Stimulated activated CD8-positive, alpha-beta memory T cell treated with anti-CD3 and anti-CD28 coated beads, Interleukin-15, amount 100 ng/mL, for 1 hour (primary cell): Measurements from ENCODE around the gene TTC12.

ENCODE experiments used
- DNase-seq: peaks from one replicate; pipeline ENCODE4 v3.0.0-alpha.2; 2020; ENCODE audit warnings: low read depth

The TTC12 gene, protein sequence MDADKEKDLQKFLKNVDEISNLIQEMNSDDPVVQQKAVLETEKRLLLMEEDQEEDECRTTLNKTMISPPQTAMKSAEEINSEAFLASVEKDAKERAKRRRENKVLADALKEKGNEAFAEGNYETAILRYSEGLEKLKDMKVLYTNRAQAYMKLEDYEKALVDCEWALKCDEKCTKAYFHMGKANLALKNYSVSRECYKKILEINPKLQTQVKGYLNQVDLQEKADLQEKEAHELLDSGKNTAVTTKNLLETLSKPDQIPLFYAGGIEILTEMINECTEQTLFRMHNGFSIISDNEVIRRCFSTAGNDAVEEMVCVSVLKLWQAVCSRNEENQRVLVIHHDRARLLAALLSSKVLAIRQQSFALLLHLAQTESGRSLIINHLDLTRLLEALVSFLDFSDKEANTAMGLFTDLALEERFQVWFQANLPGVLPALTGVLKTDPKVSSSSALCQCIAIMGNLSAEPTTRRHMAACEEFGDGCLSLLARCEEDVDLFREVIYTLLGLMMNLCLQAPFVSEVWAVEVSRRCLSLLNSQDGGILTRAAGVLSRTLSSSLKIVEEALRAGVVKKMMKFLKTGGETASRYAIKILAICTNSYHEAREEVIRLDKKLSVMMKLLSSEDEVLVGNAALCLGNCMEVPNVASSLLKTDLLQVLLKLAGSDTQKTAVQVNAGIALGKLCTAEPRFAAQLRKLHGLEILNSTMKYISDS

DNA sequence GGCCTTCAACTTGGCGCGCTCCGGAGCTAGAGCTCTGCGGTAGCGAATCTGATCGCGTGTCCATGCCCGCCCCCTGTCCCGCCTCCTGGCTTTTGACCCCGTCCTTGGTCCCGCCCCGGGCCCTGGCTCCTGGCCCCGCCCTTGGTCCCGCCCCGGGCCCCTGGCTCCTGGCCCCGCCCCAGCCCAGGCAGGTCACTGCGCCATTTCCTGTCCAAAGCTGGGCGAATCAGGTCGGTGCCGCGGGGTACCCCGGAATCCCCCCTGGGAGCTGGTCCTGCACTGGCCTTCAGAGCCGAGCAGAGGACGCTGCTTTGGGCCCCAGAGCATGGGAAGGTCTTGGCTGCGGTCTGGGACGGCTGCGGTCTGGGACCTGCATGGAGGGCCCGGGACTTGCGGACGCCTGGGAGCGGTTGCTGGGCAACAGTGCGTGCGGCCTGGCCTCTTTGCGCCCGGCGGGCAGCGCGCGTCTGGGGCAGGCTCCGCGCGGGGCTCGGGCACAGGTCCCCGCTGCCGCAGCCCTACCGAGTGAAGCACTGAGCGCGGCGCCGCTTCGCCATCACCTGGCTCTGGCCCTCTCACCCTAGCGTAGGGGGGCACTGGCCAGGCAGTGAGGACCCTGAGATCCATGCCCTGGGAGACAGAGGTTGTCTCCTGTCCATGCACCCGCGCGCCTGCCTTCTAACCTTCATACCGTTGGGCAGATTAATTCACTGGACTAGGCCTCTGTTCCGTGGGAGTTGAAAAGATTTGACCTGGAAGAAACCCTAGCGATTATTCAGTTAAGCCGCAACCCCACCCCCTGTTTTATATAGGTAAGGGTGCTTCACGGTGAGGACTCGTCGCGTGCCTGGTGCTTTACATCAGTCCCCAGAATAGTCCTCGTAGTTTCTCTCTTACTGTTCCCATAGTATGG is at the start of gene TTC12:
Gene TTC12, plus strand, starts transcription at position 195 of the 913 bp plus-strand sequence. CDS start 1,675 bp downstream, outside the sequence.
- peak; percentile 82 for DNase-seq

DNA sequence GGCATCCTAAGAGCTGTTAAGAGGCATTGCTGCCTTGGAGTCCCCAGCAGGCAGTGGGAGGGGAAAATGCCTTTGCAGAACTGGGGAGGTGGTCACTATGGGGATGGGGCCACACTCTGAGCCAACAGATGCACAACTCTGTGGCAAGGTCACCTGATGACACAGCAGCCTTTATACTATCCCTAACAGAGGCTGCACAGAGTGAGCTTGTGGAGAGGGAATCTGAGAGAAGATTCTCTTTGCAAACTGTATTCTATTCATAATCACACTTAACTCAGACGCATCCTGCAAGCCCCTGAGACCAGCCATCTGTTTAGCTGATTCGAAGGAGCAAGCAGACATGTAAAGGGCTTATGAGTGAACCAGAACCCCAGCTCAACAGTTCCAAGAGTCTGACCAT is 49.0 kb upstream of the TTC12 start:
- DNase-seq, result no peak

DNA sequence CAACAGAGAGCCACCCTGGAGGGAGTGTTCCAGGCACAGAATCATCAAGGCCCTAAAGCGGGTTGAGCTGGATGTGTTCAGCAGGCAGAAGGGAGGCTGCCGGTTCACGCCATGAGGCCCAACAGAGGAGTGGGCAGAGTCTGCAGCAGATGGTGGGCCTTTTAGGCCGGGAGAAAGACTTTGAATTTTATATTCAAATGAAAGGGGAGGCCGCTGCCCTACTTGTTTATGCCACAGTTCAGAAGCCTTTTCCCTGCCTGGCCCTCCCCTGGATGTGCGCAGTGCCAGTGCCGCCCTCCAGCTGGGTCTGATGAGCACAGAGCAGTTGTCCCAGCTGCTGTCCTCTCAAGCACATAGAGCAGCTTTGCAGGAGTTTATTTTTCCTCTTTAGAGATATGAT is 46.9 kb upstream of the TTC12 start:
- DNase-seq, result no peak

DNA sequence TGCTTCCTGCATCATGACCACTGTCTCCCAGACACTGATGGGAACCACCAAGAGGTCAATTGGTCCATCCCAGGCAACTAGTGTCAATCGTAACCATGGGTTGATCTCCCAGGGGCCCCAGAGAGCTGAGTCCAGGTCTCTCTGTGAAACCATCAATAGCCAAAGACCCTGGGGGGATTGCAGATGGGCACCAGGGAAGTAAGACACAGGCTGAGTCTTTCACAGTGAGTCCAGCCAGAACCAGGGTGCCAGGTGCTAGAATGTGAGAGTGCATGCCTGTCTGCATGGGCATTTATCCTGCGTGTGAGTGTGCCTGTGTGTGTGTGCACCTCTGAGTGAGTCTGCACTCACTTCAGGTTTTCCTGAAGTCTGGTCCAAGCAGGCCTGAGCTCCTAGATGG is 45.3 kb upstream of the TTC12 start:
- DNase-seq, result no peak

DNA sequence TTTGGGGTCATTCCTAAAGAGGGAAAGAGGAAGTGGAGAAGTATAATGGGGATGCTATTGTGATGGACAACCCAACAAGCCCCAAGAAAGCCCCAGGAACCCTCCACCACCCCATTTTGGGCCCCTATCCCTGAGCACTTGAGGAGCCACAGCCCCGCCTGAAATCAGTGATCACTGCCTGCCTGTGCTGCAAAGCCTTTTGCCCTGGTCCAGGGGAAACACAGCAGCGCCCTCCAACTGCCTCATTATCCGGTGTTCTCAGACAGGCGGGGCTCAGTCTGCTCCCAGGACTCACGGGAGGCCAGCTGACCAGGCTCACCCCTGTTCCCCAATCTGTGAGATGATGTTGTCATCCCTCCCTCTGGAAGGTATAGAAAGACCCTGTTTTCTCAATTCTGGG is 44.7 kb upstream of the TTC12 start:
- no peak for DNase-seq

DNA sequence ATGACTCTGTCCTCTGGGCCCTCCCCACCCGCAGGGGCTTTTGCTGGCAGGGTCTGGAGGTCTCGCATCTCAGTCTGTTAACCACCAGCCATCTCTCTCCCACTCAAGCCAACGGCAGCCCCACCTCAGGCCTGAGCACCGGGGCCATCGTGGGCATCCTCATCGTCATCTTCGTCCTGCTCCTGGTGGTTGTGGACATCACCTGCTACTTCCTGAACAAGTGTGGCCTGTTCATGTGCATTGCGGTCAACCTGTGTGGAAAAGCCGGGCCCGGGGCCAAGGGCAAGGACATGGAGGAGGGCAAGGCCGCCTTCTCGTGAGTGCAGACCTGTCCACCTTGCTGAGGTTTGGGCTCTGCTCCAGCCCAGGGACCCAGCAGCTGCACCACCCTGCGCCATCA is 44.3 kb upstream of the TTC12 start:
- DNase-seq, result no peak

DNA sequence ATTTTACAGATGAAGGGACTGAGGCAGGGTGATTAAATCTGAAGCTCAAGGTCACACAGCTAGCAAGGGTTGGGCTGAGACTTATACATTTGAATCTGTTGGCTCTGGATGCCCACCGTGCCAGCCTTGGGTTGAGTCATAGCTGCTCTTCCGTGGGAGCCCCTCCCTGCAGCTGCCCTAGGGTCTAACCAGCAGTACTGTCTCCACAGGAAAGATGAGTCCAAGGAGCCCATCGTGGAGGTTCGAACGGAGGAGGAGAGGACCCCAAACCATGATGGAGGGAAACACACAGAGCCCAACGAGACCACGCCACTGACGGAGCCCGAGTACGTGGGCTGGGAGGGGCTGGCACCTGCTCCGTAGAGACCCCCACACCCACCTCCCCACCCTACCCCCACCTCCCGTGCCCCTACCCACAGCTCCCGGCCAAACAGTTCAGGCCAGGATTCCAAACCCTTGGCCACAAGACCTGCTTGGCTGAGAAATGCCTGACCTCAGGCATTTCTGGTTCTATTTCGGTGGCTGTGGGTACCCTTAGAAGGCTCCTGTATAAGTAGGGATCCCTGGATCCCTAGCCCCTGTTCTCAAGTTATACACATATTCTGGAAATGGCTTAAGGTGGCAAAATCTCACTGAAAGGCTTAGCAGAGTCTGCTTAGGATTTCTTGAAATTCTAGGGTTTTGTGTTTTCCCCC is 42.7 kb upstream of the TTC12 start:
- DNase-seq, result no peak

DNA sequence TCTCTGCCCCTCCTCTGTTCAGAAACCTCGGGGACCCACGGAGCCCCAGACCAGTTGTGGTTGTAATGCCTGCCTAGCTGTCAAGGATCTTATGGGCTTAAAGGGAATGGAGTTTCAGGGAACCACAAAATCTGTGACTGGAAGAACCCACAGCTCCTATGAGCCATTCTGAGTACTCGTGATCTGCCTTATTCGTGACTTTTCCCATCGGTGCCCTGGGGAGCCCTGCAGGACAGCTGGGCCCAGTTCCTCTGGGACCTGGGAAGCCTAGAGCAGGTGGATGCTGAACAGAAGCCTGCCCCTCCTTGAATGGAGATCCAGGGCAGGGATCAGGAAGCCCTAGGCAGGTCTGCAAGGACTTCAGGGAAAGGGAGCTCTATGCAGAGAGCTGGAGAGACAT is 42.1 kb upstream of the TTC12 start:
- DNase-seq, result no peak

DNA sequence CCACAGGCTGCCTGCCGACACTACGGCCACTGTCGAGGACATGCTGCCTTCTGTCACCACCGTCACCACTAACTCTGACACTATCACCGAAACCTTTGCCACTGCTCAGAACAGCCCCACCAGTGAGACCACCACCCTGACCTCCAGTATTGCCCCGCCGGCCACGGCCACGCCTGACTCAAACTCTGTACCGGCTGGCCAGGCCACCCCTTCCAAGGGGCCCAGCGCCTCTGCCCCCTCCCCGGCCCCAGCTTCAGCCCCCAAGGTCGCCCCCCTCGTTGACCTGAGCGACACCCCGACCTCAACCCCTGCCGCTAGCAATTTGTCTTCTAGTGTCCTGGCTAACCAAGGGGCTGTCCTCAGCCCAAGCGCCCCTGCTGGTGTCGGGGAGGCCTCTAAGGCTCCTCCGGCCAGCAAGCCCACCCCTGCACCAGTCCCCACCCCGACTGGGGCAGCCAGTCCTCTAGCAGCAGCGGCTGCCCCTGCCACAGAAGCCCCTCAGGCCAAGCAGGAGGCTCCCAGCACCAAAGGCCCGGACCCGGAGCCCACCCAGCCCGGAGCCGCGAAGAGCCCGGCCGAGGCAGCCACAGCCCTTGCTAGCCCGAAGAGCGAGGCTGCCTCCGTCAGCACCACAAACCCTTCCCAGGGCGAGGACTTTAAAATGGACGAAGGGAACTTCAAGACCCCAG is 41.3 kb upstream of the TTC12 start:
- DNase-seq, result no peak

DNA sequence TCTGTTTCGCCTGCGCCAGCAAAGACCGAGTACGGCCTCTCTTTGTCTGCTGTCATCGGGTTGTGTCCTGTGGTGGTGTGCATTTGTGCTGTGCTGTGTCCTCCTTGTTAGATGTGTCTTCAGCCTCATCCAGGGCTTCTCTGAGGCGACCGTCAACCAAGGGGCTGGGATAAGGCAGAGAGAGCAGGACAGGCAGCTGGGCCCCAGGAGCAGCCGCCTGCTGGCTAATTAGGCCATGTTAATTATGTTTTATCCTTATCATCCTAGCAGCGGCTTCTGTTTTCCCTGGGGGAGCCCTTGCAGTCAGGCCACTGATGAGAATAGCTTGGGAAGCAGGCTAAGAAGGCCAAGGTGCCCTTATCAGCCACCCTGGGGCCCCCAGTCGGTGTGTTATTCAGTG is 40.7 kb upstream of the TTC12 start:
- DNase-seq, result no peak

DNA sequence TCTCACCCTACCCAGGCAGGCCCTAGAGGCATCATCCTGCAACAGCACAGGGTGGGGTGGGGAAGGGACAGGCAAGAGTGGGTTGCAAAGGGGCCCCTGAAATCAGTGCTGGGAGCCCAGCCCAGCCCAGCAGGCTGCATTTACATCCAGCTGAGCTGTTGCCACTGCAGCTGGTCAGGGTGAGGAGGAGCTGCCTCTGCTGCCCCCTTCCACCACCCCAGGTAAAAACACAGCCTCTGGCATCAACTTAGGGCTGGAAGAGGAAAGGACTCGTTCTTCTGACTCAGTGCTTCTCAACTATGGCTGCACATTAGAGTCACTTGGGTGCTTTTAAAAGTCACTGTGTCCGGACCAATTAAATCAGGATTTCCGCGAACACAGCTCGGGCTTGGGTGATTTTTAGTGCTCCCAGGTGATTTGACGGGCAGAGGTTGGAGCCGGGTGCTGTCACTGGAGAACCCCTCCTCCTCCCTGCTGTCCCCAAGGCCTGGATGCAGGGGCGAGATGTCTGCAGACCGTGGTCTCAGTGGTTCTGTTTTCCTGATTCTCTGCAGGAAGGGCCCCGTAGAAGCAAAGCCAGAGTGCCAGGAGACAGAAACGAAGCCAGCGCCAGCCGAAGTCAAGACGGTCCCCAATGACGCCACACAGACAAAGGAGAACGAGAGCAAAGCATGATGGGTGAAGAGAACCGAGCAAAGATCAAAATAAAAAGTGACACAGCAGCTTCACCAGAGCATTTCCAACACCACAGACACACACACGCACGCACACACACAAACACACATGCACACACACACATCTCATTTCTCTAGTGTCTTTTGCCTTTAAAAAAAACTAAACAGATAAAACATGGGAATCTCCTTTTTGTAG is 39.4 kb upstream of the TTC12 start:
- DNase-seq, result no peak

DNA sequence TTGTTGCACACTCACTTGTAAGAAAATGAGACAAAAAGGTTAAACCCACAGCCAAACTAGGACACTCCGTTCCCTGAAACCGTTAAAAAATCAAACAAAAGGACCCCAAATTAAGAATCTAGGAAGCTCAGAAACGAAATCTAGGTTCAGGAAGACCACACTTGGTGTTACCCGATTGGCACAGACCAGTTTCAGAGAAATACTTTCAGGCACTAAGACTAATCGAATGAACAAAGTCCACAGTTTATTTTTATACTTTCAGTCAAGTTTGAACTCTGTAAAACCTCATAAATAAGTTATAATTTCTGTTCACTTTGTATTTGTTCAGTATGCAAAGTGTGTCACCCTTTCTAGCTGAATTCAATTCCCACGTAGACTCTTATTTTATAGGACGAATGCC is 38.8 kb upstream of the TTC12 start:
- DNase-seq, result no peak

DNA sequence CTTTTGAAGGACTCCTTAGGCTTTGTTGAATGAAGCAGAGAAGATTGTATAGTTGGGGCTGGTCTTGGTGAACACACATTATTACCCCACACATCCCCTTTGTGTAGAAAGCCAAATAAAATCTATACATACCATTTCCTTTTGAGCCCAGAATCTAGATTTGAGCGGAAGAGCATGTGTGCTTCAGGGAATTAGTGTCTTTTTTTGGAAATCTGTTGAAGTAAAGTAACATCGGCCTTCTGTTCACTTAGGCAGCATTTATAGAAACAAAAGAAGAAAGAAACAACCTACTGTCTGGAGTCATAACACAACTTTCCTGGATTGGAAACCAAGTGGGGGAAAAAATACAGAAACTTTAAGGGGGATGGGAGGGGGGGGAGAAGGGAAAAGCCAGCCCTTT is 37.9 kb upstream of the TTC12 start:
- no peak for DNase-seq

DNA sequence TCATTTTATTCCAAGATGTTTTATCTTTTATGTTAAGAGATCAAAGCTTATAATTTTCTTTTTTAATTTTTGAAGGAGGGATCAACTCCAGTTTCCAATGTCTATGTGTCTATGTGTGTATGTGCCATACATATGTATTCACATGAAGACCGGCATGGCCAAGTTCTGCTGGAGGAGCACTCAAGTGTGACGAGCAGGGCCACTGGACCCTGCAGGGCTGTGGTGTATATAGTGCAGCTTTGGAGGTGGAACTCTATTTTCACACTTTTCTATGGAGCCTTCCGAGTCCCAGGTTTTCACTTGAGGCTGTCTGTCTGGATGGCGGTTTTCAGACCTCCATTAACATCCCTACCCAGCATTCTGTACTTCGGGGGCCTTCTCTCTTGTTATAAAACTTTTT is 36.5 kb upstream of the TTC12 start:
- no peak for DNase-seq

DNA sequence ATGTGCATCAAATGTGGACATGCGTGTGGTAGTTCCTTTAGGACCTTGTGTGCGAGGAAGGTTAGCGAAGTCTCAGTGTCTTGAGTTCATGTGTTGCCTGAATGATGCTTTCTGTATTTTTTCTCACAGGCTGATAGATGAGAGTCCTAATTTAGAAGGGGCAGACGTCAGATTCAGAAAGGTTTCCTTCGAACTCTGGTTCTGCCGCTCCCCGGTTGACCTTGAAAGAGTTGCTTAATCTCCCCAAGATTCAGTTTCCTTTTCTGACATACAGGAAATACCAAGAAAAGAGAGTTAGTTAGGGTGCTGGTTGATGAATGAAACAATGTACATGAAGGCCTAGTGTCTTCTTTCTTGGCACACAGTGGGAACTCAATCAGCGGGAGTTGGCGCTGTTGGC is 35.9 kb upstream of the TTC12 start:
- no peak for DNase-seq

DNA sequence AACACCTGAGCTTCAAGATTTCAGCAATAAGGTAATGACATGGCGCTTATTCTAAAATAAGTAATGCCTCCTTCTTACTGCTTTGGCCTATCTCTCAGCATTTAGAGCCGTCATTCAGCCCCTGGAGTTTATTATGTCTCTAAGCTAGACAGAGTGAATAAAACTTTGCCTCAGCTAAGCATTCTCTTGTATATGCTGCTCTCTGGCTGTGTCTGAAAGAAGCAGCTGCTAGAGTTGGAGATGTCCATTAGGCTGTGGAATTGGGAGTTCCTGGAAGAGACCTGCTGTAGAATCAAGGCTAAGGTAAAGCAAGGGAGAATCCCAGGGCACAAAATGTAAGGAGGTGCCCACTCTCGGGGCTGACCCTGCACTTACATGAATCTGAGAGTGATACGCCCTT is 35.5 kb upstream of the TTC12 start:
- DNase-seq, result no peak

DNA sequence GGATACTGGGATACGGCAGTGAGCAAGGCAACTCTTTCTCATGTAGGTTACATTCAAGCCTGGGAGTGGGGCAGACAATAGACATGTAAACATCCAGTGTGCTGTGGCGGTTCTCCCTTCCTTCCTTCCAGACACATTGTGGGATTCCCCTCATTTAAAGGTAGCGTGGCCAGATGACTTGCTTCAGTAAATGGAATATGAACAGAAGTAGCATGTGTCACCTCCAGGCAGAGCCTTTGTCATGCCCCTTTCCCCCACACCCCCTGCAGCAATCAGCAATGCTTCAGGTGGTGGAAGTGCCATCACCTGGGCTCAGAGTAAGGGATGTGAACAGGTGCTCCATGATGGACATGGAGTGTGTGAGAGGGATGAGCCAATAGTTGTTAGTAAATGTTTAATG is 34.8 kb upstream of the TTC12 start:
- no peak for DNase-seq

DNA sequence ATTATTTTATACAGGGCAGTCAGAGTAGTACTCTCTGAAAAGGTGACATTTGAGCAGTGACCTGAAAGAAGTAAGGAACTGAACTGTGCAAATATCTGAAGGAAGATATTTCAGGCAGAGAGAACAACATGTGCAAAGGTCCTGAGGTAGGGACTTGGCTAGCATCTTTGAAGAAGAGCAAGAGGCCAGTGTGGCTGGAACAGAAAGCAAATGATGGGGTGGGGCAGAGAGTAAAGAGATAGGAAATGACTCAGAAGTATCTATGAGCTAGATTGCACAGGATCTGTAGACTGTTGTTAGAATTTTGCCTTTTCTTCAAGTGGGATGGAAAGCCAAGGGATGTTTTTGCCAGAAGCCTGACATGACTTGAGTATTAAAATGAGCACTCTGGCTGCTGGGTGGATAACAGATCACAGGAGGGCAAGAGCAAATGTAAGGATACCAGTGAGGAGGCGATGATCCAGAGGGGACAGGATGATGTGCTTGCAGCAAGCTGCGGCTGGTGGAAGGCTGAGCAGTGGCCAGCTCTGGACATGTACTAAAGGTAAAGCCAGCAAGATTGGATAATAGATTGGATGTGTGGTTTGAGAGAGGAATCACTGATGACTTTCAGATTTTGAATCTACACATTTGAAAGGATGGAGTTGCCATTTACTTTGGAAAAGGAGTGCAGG is 33.2 kb upstream of the TTC12 start:
- DNase-seq, result no peak

DNA sequence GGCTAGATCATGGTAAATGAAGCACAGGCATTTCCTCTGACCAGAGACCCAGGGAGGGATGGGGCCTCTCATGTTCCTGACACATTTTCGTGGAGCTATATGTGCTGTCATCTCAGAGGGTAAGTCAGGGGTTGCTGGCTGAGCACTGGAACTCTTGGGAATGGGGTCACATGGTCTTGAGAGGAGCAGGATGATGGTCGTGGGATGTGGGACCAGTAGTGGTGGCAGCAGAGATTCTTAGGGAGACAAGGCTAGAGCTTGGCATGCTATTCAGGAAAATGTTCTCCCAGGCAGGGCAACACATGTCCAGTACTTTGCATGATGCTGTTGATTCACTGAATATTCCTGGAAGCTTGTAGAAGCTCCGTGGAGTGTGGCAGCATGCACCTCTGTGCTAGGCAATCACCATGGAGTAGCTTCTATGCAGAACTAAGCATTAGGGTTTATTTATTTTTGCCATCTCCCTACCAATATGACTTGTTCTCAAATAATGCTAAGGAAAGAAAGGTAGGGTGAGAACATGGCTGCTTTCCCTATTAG is 31.4 kb upstream of the TTC12 start:
- no peak for DNase-seq

DNA sequence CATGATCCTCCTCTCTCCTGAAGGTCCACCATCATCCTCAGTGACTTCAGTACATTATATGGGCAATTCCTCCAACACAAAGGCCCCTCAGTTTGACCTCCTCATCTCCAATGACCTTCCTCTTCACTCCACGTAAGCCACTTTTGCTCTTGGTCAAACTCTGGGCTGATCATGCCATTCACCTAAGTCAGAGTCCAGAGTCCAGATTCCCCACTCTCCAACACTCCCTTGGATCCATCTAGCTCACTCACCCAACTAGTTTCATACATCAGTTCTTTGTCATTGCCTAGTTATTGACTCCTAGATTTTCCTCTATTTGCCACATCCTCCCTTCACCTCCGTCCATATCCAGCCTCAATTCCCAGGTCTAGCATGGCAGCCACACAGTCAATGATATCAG is 30.5 kb upstream of the TTC12 start:
- DNase-seq, result no peak
